HG03064 (cell line): ENCODE results near the gene ATG13.

Experiments used
- ATAC-seq: cut with Tn5 transposase; IDR thresholded peaks from one replicate; pipeline ENCODE4 v1.9.1; 2021; ENCODE audit warnings: low read depth; ENCODE audit not compliant: unreplicated experiment

ATG13 gene

DNA sequence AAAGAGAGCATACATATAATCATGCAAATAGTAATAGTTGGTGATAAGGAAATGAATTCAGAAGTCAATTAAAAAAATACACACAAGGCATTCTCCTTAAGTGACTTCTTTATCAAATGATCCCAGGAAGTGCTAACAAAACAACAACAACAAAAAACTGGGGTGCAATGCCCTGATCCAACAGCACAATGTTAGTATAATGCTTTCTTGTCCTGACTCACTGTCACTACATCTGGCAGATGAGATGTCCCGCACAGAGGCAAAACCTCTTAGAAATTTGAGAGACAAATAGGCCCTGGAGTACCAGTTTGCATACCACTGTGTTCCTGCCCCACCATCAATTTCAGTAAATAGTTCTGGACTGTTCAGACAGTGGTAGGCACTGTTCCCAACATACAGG lies 12.6 kb upstream of the ATG13 start:
- no peak for ATAC-seq

DNA sequence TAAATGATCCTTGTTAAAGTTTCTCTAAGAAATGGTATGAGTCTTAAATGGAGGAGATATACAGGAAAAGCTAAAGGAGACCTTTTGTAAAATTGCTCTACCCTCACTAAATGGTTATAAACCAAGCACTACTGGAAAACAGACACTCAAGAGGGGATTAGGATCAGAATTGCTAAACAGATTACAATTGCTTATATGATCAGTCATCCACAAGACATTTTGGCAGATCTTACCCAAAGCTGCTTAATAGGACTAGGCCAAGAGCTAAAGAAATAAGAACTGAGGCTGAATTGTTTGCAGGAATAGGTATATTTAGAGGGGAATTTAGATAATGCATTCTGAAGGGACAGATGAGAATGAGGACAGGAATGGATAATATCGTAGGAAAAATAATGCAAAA lies 9.8 kb upstream of the ATG13 start:
- no peak for ATAC-seq

GRCh38 chr11:46609386-46609785 lies 8.0 kb upstream of the ATG13 start:
- ATAC-seq = no peak

DNA sequence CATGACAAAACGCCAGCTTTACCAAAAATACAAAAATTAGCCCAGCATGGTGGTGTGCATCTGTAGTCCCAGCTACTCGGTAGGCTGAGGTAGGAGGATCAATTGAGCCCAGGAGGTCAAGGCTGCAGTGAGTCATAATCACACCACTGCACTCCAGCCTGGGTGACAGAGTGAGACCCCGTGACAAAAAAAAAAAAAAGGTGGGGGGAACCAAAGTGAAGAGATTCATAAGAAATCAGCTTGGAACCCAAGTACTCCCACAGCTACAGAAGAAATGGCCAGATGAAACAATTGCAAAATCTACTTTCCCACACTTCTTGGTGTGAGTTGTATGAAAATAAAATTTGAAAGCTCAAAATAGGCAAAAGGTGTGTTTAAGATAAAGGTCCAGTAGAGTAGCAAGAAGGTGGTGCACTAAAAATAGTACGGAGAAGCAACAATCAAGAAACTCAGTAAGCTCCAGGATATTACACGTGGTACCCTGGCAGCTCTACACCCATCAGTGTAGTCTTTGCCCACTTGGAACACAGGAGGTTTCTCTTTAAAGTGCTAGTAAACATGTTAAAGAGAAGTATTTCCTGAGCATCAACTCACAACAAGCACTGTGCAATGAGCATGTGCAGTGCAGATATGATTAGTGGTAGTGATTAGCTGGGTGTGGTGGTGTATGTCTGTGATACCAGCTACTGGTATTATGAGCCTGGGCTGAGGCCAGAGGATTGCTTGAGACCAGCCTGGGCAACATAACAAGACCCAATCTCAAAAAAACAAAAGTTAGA lies 5.6 kb upstream of the ATG13 start:
- no peak for ATAC-seq

DNA sequence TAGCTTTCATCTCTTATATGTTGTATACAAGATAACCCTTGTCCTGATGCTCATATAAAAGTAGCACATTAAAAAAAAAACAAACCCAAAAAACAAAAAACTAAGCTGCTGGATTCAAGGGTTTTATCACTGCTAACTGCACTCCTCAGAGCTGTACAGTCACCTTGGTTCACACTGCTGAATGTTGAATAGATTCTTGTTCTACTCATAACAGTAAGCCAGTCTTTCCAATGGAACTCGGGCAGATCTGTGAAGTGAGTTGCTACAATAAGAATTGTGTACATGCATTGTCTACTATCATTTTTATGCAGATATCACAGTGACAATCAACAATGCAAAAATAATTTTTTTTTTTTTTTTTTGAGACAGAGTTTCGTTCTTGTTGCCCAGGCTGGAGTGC lies 5.0 kb upstream of the ATG13 start:
- no peak for ATAC-seq

DNA sequence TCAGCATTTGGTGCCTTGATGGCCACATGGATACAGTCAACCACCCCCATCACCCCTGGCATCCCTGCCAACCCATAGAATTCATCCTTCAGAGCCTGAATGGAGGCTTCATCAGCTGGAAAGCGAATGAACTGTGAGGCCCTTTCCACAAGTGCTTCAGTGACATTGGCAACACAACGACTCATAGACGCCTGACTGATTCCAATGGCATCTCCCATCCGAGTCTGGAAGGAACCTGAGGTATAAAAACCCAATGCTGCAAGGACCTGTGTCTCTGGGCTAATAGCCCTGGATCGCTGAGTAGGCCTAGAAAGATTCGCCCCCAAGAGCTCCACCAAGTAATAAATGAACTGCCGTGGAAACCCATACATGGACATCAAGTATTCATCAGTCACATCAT lies 1.6 kb upstream of the ATG13 start:
- no peak for ATAC-seq

DNA sequence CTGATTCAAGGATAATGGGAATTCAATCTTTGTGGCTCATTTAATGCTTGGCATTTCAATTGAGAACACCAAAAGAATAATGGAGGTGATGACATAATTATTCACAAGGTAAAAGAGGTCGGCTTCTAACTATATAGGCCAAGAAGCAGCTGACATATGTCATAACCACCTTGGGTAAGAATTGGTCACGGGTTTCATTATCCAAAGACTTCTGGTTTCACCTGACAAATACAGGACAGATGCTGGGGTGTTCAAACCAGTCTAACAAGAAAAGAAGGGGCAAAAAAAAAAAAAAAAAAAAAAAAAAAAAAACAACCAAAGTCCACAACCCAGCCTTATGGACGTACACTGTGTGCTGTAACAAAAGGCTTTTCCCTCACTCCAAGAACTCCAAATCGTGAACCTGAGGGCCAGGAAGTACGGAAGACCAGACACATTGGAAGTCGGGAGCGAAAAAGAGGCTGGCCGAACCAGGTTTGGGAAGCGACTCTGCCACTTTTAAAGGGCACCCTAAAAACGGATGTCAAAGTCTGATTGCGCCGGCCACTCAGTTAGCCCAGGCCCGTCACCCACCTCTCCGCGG lies 711 bp upstream of the ATG13 start:
- ATAC-seq = no peak

GRCh38 chr11:46617972-46618314 lies 590 bp downstream of the ATG13 start:
- ATAC-seq = no peak

DNA sequence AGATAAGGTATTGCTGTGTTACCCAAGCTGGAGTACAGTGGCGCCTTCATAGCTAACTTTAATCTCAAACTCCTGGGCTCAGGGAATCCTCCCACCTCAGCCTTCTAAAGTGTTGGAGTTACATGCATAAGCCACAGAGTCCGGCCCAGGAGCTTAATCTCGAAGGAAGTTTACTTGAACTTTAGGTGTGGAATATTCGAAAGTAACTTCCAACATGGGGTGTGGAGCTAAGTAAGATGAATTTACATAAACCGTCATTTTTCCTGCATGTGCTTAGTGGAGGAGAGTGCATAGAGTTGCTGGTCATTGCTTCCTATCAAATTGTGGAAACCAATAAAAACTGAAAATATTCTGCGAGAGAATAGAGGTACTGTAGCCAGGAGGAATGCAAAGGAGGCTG lies 1.5 kb downstream of the ATG13 start:
- ATAC-seq = no peak

- no peak for ATAC-seq
Measured at GRCh38 chr11:46625406-46625805, 8.1 kb downstream of the ATG13 start.

DNA sequence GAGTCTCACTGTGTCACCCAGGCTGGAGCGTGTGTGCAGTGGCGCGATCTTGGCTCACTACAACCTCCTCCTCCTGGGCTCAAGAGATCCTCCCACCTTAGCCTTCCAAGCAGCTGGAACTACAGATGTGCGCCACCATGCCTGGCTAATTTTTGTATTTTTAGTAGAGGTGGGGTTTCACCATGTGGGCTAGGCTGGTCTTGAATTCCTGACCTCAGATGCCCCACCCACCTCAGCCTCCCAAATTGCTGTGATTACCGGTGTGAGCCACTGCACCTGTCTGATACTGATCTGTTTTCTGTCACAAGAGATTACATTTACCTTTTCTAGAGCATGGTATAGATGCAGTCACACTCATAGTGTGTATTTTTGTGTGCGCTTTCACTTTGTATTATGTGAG lies 11.6 kb downstream of the ATG13 start:
- ATAC-seq = no peak

- ATAC-seq = no peak
Measured at GRCh38 chr11:46630237-46630636, 12.9 kb downstream of the ATG13 start.

- ATAC-seq = no peak
Measured at GRCh38 chr11:46631676-46632075, 14.3 kb downstream of the ATG13 start.

DNA sequence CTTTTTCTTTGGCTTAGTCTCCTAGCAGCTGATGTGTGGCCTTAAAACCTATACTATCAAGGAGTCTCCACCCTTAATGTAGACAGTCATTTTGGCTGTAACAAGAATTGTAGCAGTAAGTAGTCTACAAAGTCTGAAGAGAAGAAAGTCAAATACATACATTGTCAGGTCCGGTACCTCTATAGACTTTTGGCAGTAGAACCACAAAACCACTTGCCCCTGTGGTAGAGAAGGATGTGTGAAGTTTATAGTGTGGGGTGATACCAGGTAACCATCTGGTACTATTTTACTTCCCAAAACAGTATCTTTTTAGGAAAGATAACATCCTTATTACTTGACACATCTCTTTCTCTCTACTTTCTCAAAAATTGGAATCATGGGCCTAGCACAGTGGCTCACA lies 15.1 kb downstream of the ATG13 start:
- ATAC-seq = no peak

- no peak for ATAC-seq
Measured at GRCh38 chr11:46633291-46634217, 16.2 kb downstream of the ATG13 start.

GRCh38 chr11:46635557-46636139 lies 18.3 kb downstream of the ATG13 start:
- no peak for ATAC-seq

DNA sequence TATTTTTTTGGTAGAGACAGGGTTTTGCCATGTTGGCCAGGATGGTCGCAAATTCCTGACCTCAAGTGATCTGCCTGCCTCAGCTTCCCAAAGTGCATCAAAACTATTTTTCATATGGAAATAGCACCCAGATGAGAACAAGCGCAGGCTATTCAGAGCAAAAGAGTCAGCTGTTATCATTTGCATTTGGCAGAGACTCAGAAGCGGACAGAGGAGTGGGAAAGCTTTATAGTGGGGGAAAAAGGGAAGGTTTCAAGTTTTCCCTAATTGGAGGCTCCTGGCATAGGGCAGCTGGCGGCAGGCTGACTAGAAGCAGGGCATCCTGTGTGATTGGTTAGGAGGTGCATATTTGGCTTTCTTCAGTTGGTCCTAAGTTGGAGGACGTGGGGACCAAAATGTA lies 20.2 kb downstream of the ATG13 start:
- ATAC-seq = no peak

GRCh38 chr11:46639197-46639839 lies 22.0 kb downstream of the ATG13 start:
- ATAC-seq = no peak

DNA sequence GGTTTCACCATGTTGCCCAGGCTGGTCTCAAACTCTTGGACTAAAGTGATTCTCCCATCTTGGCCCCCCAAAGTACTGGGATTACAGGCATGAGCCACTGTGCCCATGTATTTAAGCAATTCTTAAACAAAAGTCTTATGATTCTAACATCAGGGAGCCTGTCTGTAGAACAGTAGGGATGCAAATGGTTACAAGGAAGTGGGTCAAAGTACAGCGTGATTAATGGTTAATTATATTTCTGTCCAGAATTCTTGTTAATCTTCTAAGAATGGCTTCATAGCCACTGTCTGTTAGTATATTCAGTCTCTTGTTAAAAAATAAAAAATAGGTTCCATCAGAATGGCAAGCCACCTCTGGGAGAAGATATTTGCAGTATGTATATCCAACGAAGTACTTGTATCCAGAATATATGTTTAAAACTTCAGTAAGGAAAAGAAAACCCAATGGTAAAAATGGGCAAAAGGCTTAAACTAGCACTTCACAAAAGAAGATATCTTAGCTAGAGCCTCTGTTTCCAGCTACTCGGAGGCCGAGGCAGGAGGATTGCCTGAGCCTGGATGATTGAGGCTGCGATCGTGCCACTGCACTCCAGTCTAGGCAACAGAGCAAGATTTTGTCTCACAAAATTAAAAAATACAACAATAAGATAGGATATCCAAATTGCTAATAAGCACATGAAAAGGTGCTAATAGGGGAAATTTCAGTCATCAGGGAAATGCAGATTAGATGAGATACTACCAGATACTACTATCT lies 22.9 kb downstream of the ATG13 start:
- no peak for ATAC-seq

DNA sequence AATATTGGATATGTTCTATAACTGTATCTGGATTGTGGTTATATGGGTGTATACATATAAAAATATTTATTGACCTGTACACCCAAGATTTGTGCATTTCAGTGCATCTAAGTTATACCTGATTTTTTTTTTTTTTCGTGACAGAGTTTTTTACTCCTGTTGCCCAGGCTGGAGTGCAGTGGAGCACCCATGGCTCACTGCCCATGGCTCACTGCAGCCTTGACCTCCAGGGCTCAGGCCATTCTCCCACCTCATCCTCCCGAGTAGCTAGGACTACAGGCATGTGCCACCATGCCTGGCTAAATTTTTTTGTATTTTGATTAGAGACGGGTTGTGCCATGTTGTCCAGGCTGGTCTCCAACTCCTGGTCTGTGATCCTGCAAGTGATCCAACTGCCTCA lies 24.3 kb downstream of the ATG13 start:
- no peak for ATAC-seq
